ENCODE data around the gene CT55.

DNA sequence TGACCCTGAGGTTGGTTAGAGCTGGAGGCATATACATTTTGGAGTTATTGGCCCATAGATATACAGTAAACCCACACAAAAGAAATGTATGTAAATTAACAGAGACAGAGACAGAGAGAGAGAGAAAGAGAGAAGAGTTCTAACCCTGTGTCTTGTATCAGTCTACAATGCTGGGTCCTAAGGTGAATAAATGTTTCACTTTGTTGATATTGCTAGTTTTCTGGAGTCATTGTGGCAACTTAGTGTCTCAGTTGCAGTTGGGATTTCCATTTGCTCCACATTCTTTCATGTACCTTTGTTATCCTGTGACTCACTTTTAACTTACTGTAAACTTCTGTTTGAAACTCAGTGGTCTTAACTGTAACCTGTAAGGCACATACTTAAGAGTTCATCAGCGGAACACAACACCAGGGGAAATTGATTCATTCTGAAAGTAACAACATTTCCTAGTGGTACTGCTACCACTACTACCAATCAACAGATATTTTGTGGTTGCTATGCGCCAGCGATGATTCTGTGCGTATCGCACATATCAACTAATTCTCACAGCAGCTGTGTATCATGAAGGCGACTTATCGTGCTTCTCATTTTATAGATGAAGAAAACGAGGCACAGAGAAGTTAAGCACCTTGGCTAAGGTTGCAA is 42.1 kb upstream of the CT55 start:
- TF ChIP-seq, protein P1, sequence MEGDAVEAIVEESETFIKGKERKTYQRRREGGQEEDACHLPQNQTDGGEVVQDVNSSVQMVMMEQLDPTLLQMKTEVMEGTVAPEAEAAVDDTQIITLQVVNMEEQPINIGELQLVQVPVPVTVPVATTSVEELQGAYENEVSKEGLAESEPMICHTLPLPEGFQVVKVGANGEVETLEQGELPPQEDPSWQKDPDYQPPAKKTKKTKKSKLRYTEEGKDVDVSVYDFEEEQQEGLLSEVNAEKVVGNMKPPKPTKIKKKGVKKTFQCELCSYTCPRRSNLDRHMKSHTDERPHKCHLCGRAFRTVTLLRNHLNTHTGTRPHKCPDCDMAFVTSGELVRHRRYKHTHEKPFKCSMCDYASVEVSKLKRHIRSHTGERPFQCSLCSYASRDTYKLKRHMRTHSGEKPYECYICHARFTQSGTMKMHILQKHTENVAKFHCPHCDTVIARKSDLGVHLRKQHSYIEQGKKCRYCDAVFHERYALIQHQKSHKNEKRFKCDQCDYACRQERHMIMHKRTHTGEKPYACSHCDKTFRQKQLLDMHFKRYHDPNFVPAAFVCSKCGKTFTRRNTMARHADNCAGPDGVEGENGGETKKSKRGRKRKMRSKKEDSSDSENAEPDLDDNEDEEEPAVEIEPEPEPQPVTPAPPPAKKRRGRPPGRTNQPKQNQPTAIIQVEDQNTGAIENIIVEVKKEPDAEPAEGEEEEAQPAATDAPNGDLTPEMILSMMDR (conservative IDR thresholded peaks at IDR 0.05) = no peak
- no peak for TF ChIP-seq ZFX (IDR thresholded peaks at IDR 0.05)

All from C4-2B (cell line).